ENCODE data around the gene ST8SIA5. TPM values are rescaled to one million over a fixed set of nuclear protein-coding genes. Genes with fewer than 3 reads are reported as not detected.

ST8SIA5 gene
- polyA plus RNA-seq, 1 of the 3 experiments (the other 2 are of a cell fraction): 0.08 TPM

DNA sequence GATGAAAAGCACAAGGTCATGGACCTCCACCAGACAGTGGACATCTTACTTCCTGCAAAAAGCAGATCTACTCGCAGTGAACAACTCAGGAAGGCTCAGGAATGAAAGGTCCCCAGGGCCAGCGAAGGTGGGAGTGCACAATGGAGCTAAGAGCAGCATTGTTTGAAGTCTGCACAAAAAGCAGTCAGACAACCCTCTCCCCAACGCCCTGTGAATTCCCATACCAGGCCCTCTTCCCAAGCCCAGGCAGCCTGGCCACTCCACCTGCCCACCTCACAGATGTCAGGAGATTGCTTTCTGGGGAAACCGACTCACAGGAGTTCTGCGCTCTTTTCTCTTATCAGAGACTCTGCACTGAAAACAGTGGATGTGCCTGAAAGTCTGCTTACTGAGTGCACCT lies 34.8 kb downstream of the ST8SIA5 start:
- Histone ChIP-seq H3K4me2 (no peak overlapping the region), H3K79me2 (ENCODE audit: insufficient read depth) (no peaks in the 10 kb centered on the region), H3K9ac (no peak overlapping the region), H3K27ac (ENCODE audit: low read depth in 2 of 2, low read length in 1 of 2) (no peak overlapping the region), H3K9me3 (no peaks in the 10 kb centered on the region), H3K4me3 (ENCODE audit: low read depth in 2 of 2, low read length in 1 of 2) (no peak overlapping the region), H3K36me3 (replicated peaks in 1 of 2; ENCODE audit: control insufficient read depth in 1 of 2, insufficient read depth in 2 of 2, low read length in 1 of 2) (no peaks in the 10 kb centered on the region), H4K20me1 (ENCODE audit: insufficient read depth) (no peaks in the 10 kb centered on the region), H3K27me3 (ENCODE audit: insufficient read depth) (no peaks in the 10 kb centered on the region), H3F3A (replicated peaks; ENCODE audit: insufficient read depth) (no peaks in the 10 kb centered on the region), H3K9me2 (no peaks in the 10 kb centered on the region), H3K4me1 (ENCODE audit: control insufficient read depth in 1 of 2, insufficient read depth in 2 of 2, low read depth in 1 of 2, low read length in 1 of 2) (peaks cover 0 to 10% of the 10 kb centered on the region in 2 experiments; a peak in 1 of 4 replicates), H2AFZ (ENCODE audit: low read depth) (no peak overlapping the region)
- TF ChIP-seq JUND (IDR thresholded peaks at IDR 0.05) (no peak), EP300 (IDR thresholded peaks at IDR 0.05; ENCODE audit: borderline replicate concordance in 1 of 2, low read depth in 1 of 2, low read length in 1 of 2) (no peak), NFIC (IDR thresholded peaks at IDR 0.05; ENCODE audit: borderline replicate concordance) (no peak), ELF1 (IDR thresholded peaks at IDR 0.05) (no peak), CHD2 (IDR thresholded peaks at IDR 0.05; ENCODE audit: low read length, partially characterized antibody) (no peak), FOXM1 (IDR thresholded peaks at IDR 0.05; ENCODE audit: low read depth) (no peak), EZH2phosphoT487 (IDR thresholded peaks at IDR 0.05; ENCODE audit: borderline replicate concordance, low read depth) (no peak), TEAD4 (IDR thresholded peaks at IDR 0.05; ENCODE audit: borderline replicate concordance, insufficient read depth) (no peak), POLR2AphosphoS5 (IDR thresholded peaks at IDR 0.05; ENCODE audit: low read depth, low read length) (no peak), MEF2A (IDR thresholded peaks at IDR 0.05; ENCODE audit: borderline replicate concordance, low read depth) (no peak), RAD21 (IDR thresholded peaks at IDR 0.05; ENCODE audit: low read length) (no peak), RFX5 (IDR thresholded peaks at IDR 0.05; ENCODE audit: low read length) (no peak), FOXJ3 (CRISPR knock-in tag; IDR thresholded peaks at IDR 0.05) (no peak)
- TF ChIP-seq, protein P1, sequence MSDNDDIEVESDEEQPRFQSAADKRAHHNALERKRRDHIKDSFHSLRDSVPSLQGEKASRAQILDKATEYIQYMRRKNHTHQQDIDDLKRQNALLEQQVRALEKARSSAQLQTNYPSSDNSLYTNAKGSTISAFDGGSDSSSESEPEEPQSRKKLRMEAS (IDR thresholded peaks at IDR 0.05; ENCODE audit: low read depth): no peak
- TF ChIP-seq, protein P2, sequence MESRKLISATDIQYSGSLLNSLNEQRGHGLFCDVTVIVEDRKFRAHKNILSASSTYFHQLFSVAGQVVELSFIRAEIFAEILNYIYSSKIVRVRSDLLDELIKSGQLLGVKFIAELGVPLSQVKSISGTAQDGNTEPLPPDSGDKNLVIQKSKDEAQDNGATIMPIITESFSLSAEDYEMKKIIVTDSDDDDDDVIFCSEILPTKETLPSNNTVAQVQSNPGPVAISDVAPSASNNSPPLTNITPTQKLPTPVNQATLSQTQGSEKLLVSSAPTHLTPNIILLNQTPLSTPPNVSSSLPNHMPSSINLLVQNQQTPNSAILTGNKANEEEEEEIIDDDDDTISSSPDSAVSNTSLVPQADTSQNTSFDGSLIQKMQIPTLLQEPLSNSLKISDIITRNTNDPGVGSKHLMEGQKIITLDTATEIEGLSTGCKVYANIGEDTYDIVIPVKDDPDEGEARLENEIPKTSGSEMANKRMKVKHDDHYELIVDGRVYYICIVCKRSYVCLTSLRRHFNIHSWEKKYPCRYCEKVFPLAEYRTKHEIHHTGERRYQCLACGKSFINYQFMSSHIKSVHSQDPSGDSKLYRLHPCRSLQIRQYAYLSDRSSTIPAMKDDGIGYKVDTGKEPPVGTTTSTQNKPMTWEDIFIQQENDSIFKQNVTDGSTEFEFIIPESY (IDR thresholded peaks at IDR 0.05; ENCODE audit: borderline replicate concordance, low read depth): no peak
- CTCF ChIA-PET: no interaction called here
- POLR2A ChIA-PET: no interaction called here
- DNase-seq: no peak
- 18% methylated on average over 3 of the region's 5 CpGs for WGBS (ENCODE audit: low lambda C conversion rate)

DNA sequence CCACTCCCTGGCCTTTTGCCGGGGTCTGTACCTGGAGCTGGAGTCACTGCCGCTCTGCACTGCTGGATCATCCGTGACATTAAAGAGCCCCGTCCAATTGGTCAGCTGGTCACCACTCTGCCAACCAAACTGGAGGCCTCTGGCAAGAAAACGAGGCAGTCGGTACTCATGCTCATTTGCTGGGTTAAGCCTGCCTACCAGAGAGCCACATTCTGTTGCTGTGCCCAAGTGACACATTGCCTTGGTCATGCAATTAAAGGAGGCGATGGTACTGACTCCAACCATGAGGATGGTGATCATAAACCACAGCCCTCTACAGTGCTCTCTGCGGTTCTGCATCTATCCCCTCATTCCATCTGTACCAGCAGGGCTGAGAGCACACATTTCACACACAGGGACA lies 35.5 kb downstream of the ST8SIA5 start:
- Histone ChIP-seq H3K4me1 (ENCODE audit: control insufficient read depth in 1 of 2, insufficient read depth in 2 of 2, low read depth in 1 of 2, low read length in 1 of 2) (peaks cover 0 to 10% of the 10 kb centered on the region in 2 experiments; a peak in 1 of 4 replicates), H3K36me3 (replicated peaks in 1 of 2; ENCODE audit: control insufficient read depth in 1 of 2, insufficient read depth in 2 of 2, low read length in 1 of 2) (no peaks in the 10 kb centered on the region), H3K4me3 (ENCODE audit: low read depth in 2 of 2, low read length in 1 of 2) (no peak overlapping the region), H3K4me2 (no peak overlapping the region), H3F3A (replicated peaks; ENCODE audit: insufficient read depth) (no peaks in the 10 kb centered on the region), H3K9me2 (no peaks in the 10 kb centered on the region), H4K20me1 (ENCODE audit: insufficient read depth) (no peaks in the 10 kb centered on the region), H2AFZ (ENCODE audit: low read depth) (no peak overlapping the region), H3K9ac (no peak overlapping the region), H3K9me3 (no peaks in the 10 kb centered on the region), H3K79me2 (ENCODE audit: insufficient read depth) (no peaks in the 10 kb centered on the region), H3K27me3 (ENCODE audit: insufficient read depth) (no peaks in the 10 kb centered on the region), H3K27ac (ENCODE audit: low read depth in 2 of 2, low read length in 1 of 2) (no peak overlapping the region)
- no peak for TF ChIP-seq MEF2A (IDR thresholded peaks at IDR 0.05; ENCODE audit: borderline replicate concordance, low read depth)
- TF ChIP-seq, protein P2 (IDR thresholded peaks at IDR 0.05; ENCODE audit: borderline replicate concordance, low read depth): no peak
- CTCF ChIA-PET: no interaction called here
- POLR2A ChIA-PET: no interaction called here
- WGBS (ENCODE audit: low lambda C conversion rate): 0% methylated on average over 1 of the region's 8 CpGs
- DNase-seq: no peak

All from SK-N-SH (cell line).